Caco-2 (cell line): ENCODE data around the gene NUDT3. TPM values are rescaled to one million over a fixed set of nuclear protein-coding genes. Genes with fewer than 3 reads are reported as not detected.
"Not testable (repeated sequence)": the region's sequence is repeated elsewhere in the genome, so short reads cannot be mapped to it uniquely, and the experiment has no call there.

Source experiments
- BruUV-seq: library from RNA; stranded (reverse); fragments of 400-500 nt; replicated peaks from 2 replicates; lab custom pipeline; 2021; lab: Mats Ljungman, UMichigan
- CTCF ChIA-PET: fragments of 300-600 bp; sonication (Branson Sonifier 250); formaldehyde crosslinking; loops from one replicate; lab custom pipeline; 2022; ENCODE audit warnings: antibody characterized with exemption; lab: Charles Lee
- POLR2A ChIA-PET: fragments of 300-600 bp; sonication (Branson Sonifier 250); formaldehyde crosslinking; loops from one replicate; lab custom pipeline; 2022; ENCODE audit warnings: antibody characterized with exemption; lab: Charles Lee
- DNase-seq, 2 experiments: peaks; one replicate each; pipeline versions ENCODE4 v3.0.0 to v3.0.0-alpha.2; 2020 to 2022
- H3K27me3 ChIP-seq: replicated peaks from 2 replicates; pipeline ENCODE4 v1.6.0; 2011; ENCODE audit warnings: low read length; ENCODE audit not compliant: control insufficient read depth, insufficient read depth
- H3K36me3 ChIP-seq: 2 replicates; pipeline ENCODE4 v1.5.1; 2011; ENCODE audit warnings: low read length; ENCODE audit not compliant: control insufficient read depth, insufficient read depth
- H3K4me1 ChIP-seq: fragments of 250-450 bp; sonication (Bioruptor Pico); 2 replicates; pipeline ENCODE4 v1.5.1; 2020; ENCODE audit warnings: mild to moderate bottlenecking
- H3K4me3 ChIP-seq: 2 replicates; pipeline ENCODE4 v1.5.1; 2011; ENCODE audit warnings: low read depth, mild to moderate bottlenecking, control low read depth, low read length
- H3K9me3 ChIP-seq: fragments of 250-450 bp; sonication (Bioruptor Pico); 2 replicates; pipeline ENCODE4 v1.5.1; 2020; ENCODE audit warnings: mild to moderate bottlenecking, moderate library complexity
- H3K27ac Mint-ChIP-seq: one replicate; pipeline ENCODE4 v1.8.0; 2022; ENCODE audit warnings: mixed read lengths; ENCODE audit not compliant: unreplicated experiment
- H3K27me3 Mint-ChIP-seq: one replicate; pipeline ENCODE4 v1.8.0; 2022; ENCODE audit warnings: mixed read lengths; ENCODE audit not compliant: insufficient read depth, unreplicated experiment
- H3K36me3 Mint-ChIP-seq: one replicate; pipeline ENCODE4 v1.8.0; 2022; ENCODE audit warnings: mild to moderate bottlenecking, mixed read lengths; ENCODE audit not compliant: insufficient read depth, unreplicated experiment
- H3K4me1 Mint-ChIP-seq: one replicate; pipeline ENCODE4 v1.8.0; 2022; ENCODE audit warnings: low read depth, mixed read lengths; ENCODE audit not compliant: unreplicated experiment
- H3K4me3 Mint-ChIP-seq: one replicate; pipeline ENCODE4 v1.8.0; 2022; ENCODE audit warnings: mild to moderate bottlenecking, moderate library complexity, mixed read lengths; ENCODE audit not compliant: unreplicated experiment
- H3K9me3 Mint-ChIP-seq: one replicate; pipeline ENCODE4 v1.8.0; 2022; ENCODE audit warnings: mixed read lengths; ENCODE audit not compliant: unreplicated experiment
- intact Hi-C: fragments of 100-400 bp; cut with micrococcal nuclease; formaldehyde crosslinking; loops from one replicate; pipeline ENCODE4 v1.10.0; 2022; ENCODE audit not compliant: unreplicated experiment
- total RNA-seq: library from RNA; stranded (reverse); gene quantifications from 2 replicates; pipeline ENCODE4 v1.2.3, GENCODE V29; 2022
- TF ChIP-seq, protein P1 (sequence below), 2 experiments: fragments of 200-600 bp in 1 of 2; IDR thresholded peaks; 1 replicate in 1 of 2; 2 replicates in 1 of 2; pipeline versions ENCODE4 v1.5.1 to v1.8.0; 2011 to 2022; ENCODE audit warnings: antibody characterized with exemption in 1 of 2, control low read depth in 1 of 2, inconsistent platforms in 1 of 2, low read depth in 1 of 2, low read length in 1 of 2, mild to moderate bottlenecking in 1 of 2, moderate library complexity in 1 of 2; ENCODE audit not compliant: insufficient read depth in 1 of 2, severe bottlenecking in 1 of 2, unreplicated experiment in 1 of 2

NUDT3 gene
- total RNA-seq, 1 experiment from 2014 or later, result 22.9 TPM

GRCh38 chr6:34259529-34260069, 132.9 kb downstream of the NUDT3 start:
- Histone ChIP-seq H3K36me3 (no peaks in the 10 kb centered on the region), H3K4me1 (no peaks in the 10 kb centered on the region), H3K27me3 (no peaks in the 10 kb centered on the region), H3K4me3 (no peak overlapping the region), H3K9me3 (no peaks in the 10 kb centered on the region)
- no peak for DNase-seq
- no peaks in the 10 kb centered on the region for H3K27me3 Mint-ChIP-seq
- BruUV-seq, result no TSS peak
- no peak overlapping the region for H3K27ac Mint-ChIP-seq
- H3K4me3 Mint-ChIP-seq, result no peak overlapping the region
- POLR2A ChIA-PET, result no interaction called here
- H3K4me1 Mint-ChIP-seq, result no peaks in the 10 kb centered on the region
- CTCF ChIA-PET, result no interaction called here
- peaks cover 11% of the 10 kb centered on the region for H3K9me3 Mint-ChIP-seq
- intact Hi-C loops, result no loop called here
- TF ChIP-seq, protein P1, sequence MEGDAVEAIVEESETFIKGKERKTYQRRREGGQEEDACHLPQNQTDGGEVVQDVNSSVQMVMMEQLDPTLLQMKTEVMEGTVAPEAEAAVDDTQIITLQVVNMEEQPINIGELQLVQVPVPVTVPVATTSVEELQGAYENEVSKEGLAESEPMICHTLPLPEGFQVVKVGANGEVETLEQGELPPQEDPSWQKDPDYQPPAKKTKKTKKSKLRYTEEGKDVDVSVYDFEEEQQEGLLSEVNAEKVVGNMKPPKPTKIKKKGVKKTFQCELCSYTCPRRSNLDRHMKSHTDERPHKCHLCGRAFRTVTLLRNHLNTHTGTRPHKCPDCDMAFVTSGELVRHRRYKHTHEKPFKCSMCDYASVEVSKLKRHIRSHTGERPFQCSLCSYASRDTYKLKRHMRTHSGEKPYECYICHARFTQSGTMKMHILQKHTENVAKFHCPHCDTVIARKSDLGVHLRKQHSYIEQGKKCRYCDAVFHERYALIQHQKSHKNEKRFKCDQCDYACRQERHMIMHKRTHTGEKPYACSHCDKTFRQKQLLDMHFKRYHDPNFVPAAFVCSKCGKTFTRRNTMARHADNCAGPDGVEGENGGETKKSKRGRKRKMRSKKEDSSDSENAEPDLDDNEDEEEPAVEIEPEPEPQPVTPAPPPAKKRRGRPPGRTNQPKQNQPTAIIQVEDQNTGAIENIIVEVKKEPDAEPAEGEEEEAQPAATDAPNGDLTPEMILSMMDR (IDR thresholded peaks at IDR 0.05; ENCODE audit: insufficient read depth in 1 of 2, low read depth in 1 of 2, low read length in 1 of 2, severe bottlenecking in 1 of 2, unreplicated experiment in 1 of 2), result no peak
- H3K36me3 Mint-ChIP-seq, result no peaks in the 10 kb centered on the region

DNA sequence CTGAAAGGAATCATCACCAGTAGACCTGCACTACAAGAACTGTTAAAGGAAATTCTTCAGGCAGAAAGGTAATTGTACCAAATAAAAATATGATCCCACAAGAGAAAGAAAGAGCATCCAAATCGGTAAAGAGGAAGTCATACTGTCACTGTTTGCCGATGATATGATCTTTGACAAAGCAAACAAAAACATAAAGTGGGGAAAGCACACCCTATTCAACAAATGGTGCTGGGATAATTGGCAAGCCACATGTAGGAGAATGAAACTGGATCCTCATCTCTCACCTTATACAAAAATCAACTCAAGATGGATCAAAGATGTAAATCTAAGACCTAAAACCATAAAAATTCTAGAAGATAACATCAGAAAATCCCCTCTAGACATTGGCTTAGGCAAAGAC, 140.1 kb downstream of the NUDT3 start:
- POLR2A ChIA-PET, H3K27ac Mint-ChIP-seq, H3K9me3 Mint-ChIP-seq, intact Hi-C loops, H3K4me3 ChIP-seq, H3K36me3 ChIP-seq, CTCF ChIA-PET, DNase-seq, H3K4me3 Mint-ChIP-seq, BruUV-seq, H3K27me3 ChIP-seq, H3K4me1 ChIP-seq, H3K4me1 Mint-ChIP-seq, H3K9me3 ChIP-seq, H3K27me3 Mint-ChIP-seq, H3K36me3 Mint-ChIP-seq: not testable (repeated sequence)

DNA sequence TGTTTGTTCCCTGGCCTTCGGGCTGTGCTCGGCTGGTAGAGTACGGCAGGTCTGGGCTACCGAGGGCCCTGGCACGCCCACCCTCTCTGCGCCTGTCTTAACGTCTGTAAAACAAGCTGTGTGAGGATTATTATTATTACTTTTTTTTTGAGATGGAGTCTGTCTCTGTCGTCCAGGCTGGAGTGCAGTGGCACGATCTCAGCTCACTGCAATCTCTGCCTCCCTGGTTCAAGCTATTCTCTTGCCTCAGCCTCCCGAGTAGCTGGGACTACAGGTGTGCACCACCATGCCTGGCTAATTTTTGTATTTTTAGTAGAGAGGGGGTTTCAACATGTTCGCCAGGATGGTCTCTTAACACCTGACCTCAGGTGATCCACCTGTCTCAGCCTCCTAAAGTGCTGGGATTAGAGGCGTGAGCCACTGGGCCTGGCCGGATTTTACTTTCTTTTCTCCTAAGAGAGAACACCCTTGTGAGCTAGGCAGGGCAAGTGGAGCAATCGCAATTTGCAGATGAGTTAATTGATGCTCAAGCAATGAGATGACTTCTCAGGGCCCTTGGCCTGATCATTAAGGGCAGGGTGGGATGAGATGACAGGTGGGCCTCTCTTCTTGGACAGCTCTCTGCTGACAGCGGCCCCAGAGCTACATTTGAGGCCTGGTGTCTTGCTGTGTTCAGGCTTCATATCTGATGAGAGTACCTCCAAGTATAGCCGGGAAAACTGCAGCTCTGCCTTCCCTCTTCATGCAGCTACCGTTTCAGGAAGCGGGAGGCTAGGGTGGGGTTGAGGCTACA, 142.8 kb downstream of the NUDT3 start:
- CTCF ChIA-PET, result interaction anchor here (0.6 to 4.9 kb wide), 6 partner anchors 13 to 176 kb away, joined by 3 to 115 read pairs (median 6); partner anchors contain the start of genes HMGA1 and RPS10
- intact Hi-C loops, result loop anchor here (1.0 to 10.0 kb wide), 4 partner anchors 52 to 355 kb away; partner anchors contain the start of gene NUDT3

More for the DNA sequence above, 142.8 kb downstream of the NUDT3 start:
- BruUV-seq, result no TSS peak
- H3K9me3 Mint-ChIP-seq, result no peaks in the 10 kb centered on the region
- TF ChIP-seq, protein P1 (IDR thresholded peaks at IDR 0.05; ENCODE audit: insufficient read depth in 1 of 2, low read depth in 1 of 2, low read length in 1 of 2, severe bottlenecking in 1 of 2, unreplicated experiment in 1 of 2), result no peak
- no peaks in the 10 kb centered on the region for H3K9me3 ChIP-seq
- H3K4me1 Mint-ChIP-seq, result peaks cover 7% of the 10 kb centered on the region
- DNase-seq, result no peak
- H3K36me3 Mint-ChIP-seq, result peaks cover 35% of the 10 kb centered on the region
- H3K36me3 ChIP-seq, result no peaks in the 10 kb centered on the region
- POLR2A ChIA-PET, result interaction anchor here (0.5 to 3.0 kb wide), 4 partner anchors 102 to 177 kb away, joined by 5 to 17 read pairs (median 6); no protein-coding TSS in a partner anchor
- H3K27me3 Mint-ChIP-seq, result no peaks in the 10 kb centered on the region
- peak overlapping the region; percentile 89 for H3K27ac Mint-ChIP-seq
- peak overlapping the region; percentile 59 for H3K4me3 ChIP-seq
- H3K4me1 ChIP-seq, result peaks cover 8% of the 10 kb centered on the region; the same call in 1 of the 2 replicates
- H3K27me3 ChIP-seq, result no peaks in the 10 kb centered on the region
- peak overlapping the region; percentile 87 for H3K4me3 Mint-ChIP-seq
